22Rv1 (cell line): ENCODE data around the gene WDSUB1.

Experiments used
- CTCF ChIP-seq: fragments of 450-650 bp; IDR thresholded peaks from 2 replicates; pipeline ENCODE4 v1.5.1; 2017; ENCODE audit warnings: mild to moderate bottlenecking
- ZFX ChIP-seq: fragments of 450-650 bp; IDR thresholded peaks from 2 replicates; pipeline ENCODE4 v1.6.1; 2017; ENCODE audit warnings: antibody characterized with exemption, borderline replicate concordance

GRCh38 chr2:159256159-159256558 lies 30.3 kb downstream of the WDSUB1 start:
- TF ChIP-seq CTCF (no peak), ZFX (no peak)
